ENCODE measurements around the gene OR6N1.

The OR6N1 gene, protein sequence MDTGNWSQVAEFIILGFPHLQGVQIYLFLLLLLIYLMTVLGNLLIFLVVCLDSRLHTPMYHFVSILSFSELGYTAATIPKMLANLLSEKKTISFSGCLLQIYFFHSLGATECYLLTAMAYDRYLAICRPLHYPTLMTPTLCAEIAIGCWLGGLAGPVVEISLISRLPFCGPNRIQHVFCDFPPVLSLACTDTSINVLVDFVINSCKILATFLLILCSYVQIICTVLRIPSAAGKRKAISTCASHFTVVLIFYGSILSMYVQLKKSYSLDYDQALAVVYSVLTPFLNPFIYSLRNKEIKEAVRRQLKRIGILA

DNA sequence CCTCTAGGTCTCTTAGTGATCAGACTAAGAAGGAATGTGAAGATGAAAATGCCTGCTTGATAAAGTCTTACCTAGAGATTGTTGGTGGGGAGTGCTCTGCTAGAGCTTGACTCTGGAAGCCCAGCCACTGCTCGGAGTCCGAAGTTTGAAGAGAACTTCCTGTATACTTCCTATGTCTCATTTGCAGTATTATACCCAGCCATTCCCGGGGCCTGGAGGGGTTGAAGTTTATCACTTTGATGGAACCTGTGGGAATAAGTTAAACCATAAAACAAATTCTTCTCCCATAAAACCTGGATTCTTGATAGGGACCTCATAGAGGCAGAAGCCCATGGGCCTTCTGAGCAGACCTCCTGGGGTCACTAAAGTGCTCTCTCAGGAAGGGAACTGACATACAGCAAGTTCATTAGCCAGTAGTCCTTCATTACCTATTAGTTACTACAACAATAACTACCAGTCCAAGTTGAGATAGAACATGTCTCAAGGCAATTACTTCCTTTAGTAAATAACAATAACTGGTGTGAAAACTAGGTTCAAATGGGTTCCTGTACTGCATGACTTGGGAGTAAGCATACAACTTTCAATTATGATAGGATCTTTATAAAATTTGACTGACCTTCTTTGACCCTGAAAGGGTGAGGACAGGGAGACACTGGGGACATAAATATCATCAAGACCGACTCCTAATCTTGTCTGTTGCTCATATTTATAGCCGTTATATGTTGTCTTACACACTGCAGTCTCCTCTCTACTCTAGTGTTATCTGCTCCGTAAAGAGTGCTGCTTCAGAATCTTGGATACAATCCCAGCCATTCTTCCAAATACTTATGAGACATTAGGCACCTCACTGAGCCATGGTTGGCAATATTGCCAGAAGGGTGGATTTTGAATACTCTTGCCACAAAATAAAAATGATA lies at the start of gene OR6N1:
Gene OR6N1 (minus strand): TSS at position 246 of the 917 bp plus-strand sequence. CDS start 5,513 bp downstream, outside the sequence.
- no peak for DNase-seq (ENCODE audit: low read depth)
- TF ChIP-seq, protein P1, sequence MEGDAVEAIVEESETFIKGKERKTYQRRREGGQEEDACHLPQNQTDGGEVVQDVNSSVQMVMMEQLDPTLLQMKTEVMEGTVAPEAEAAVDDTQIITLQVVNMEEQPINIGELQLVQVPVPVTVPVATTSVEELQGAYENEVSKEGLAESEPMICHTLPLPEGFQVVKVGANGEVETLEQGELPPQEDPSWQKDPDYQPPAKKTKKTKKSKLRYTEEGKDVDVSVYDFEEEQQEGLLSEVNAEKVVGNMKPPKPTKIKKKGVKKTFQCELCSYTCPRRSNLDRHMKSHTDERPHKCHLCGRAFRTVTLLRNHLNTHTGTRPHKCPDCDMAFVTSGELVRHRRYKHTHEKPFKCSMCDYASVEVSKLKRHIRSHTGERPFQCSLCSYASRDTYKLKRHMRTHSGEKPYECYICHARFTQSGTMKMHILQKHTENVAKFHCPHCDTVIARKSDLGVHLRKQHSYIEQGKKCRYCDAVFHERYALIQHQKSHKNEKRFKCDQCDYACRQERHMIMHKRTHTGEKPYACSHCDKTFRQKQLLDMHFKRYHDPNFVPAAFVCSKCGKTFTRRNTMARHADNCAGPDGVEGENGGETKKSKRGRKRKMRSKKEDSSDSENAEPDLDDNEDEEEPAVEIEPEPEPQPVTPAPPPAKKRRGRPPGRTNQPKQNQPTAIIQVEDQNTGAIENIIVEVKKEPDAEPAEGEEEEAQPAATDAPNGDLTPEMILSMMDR (conservative IDR thresholded peaks at IDR 0.05; ENCODE audit: control insufficient read depth, insufficient read depth, low read depth, low read length): no peak
- no peak within 1 kb of the TSS for H3K4me3 ChIP-seq (ENCODE audit: control insufficient read depth, low read depth, low read length)

DNA sequence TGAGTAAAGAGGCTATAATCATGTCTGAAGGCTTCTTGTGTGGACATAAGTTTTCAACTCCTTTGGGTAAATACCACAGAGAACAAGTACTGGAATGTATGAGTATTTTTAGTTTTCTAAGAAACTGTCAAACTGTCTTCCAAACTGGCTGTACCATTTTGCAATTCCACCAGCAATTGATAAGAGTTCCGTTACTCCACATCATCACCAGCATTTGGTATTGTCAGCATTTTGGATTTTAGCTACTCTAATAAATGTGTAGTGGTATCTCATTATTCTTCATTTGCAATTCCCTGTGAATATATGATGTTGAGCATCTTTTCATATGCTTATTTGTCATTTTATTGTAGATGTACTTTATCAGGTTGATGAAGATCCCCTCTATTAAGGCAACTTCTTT lies 49.7 kb upstream of the OR6N1 start:
- no peak overlapping the region for H3K4me3 ChIP-seq (ENCODE audit: control insufficient read depth, low read depth, low read length)
- TF ChIP-seq, protein P1 (conservative IDR thresholded peaks at IDR 0.05; ENCODE audit: control insufficient read depth, insufficient read depth, low read depth, low read length): no peak
- DNase-seq (ENCODE audit: low read depth): no peak

DNA sequence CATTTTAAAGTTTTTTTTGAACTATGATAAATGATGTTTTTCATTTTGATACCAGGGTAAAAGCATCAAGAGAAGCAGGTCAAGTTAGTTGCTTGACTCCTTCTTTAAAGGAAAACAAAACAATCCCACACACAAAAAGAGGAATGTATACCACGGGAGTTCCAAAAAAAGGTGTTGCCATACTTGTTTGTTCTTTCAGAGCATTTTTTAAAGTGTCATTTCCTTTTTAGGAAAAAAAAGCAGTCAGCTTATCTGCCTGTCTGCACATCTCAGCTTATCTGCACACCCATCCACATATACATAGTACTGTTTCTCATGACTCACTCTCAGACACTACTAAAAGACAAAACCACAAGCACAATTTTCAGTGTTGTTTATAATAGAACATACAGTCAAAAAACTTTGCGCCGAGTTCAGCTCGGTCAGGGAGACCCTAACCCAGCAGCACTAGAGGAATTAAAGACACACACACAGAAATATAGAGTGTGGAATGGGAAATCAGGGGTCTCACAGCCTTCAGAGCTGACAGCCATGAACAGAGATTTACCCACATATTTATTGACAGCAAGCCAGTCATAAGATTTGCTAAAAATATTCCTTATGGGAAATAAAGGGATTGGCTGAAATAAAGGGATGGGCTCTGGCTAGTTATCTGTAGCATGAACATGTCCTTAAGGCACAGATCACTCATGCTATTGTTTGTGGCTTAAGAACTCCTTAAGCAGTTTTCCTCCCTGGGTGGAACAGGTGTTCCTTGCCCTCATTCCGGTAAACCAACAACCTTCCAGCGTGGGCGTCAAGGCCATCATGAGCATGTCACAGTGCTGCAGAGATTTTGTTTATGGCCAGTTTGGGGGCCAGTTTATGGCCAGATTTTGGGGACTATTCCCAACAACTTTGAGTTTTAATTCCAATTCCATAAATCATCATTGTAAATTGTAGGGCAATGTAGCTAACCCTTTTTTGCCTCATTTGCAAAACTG lies 47.8 kb upstream of the OR6N1 start:
- no peak overlapping the region for H3K4me3 ChIP-seq (ENCODE audit: control insufficient read depth, low read depth, low read length)
- TF ChIP-seq, protein P1 (conservative IDR thresholded peaks at IDR 0.05; ENCODE audit: control insufficient read depth, insufficient read depth, low read depth, low read length): no peak
- no peak for DNase-seq (ENCODE audit: low read depth)

DNA sequence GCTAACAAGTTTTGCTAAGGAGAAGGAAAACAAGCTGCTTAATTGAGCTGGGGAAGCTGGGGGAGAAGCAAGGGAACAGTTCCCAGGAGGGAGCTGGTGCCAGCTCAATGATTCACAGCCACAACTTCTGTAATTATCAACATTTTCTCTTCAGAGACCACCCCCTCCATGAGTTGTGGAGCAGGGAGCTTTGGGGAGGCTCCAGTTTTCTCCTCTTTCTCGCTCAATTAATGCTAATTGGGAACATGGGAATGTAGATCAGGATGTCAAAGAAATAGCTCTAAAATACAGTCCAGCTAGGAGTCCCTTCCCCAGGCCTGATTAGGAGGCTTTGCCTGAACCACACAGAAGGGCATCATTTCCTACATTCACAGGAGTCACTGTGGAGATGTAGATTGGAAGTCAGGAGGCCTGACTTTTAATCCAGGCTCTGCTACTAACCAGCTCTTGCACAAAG lies 47.0 kb upstream of the OR6N1 start:
- no peak overlapping the region for H3K4me3 ChIP-seq (ENCODE audit: control insufficient read depth, low read depth, low read length)

DNA sequence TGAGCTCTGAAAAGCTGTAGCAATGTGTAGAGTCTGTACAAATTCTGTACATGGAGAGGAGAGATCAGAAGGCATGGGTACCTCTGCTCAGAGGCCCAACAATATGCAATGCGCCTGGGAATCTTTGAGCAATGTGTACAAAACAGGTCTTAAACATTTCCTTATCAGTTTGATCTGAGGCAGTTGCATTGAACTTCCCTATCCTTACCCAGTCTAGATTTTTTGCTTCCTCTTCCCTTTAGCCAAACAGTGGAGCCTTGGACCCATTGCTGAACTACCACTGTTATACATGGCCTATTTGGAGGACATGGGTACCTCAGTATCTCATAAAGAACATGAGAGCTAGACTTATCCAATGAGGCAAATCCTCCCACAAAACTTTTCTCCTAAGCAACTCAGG lies 46.6 kb upstream of the OR6N1 start:
- no peak for DNase-seq (ENCODE audit: low read depth)
- H3K4me3 ChIP-seq (ENCODE audit: control insufficient read depth, low read depth, low read length): no peak overlapping the region
- TF ChIP-seq, protein P1 (conservative IDR thresholded peaks at IDR 0.05; ENCODE audit: control insufficient read depth, insufficient read depth, low read depth, low read length): no peak

More for the DNA sequence above, 47.0 kb upstream of the OR6N1 start:
- DNase-seq (ENCODE audit: low read depth): no peak
- TF ChIP-seq, protein P1 (conservative IDR thresholded peaks at IDR 0.05; ENCODE audit: control insufficient read depth, insufficient read depth, low read depth, low read length): no peak

DNA sequence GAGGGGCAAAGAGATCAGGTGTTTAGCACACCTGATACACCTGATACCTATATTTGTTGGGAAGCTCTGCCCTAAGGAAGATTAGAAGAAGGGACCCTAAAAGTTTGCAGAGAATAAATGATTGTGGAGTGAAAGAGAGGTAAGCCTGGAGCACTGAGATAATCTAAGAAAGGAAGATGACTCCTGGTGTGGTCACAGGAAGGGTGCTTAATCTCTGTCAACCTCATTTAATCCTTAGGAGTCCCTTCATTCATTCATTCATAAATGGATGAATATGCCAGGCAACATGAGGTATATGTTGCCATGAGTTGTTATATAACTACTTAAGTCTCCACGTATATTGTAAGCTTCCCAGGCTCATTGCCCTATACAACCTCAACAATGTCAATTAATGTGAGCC lies 43.0 kb upstream of the OR6N1 start:
- no peak for DNase-seq (ENCODE audit: low read depth)
- TF ChIP-seq, protein P1 (conservative IDR thresholded peaks at IDR 0.05; ENCODE audit: control insufficient read depth, insufficient read depth, low read depth, low read length): no peak
- no peak overlapping the region for H3K4me3 ChIP-seq (ENCODE audit: control insufficient read depth, low read depth, low read length)

Measured in fibroblast of mammary gland (primary cell).